ENCODE data around the gene TEX11. TPM values are rescaled to one million over a fixed set of nuclear protein-coding genes. Genes with fewer than 3 reads are reported as not detected.
"Not testable (repeated sequence)": the region's sequence is repeated elsewhere in the genome, so short reads cannot be mapped to it uniquely, and the experiment has no call there.

The TEX11 gene
- total RNA-seq, 4 donors from 2014 or later = not detected

DNA sequence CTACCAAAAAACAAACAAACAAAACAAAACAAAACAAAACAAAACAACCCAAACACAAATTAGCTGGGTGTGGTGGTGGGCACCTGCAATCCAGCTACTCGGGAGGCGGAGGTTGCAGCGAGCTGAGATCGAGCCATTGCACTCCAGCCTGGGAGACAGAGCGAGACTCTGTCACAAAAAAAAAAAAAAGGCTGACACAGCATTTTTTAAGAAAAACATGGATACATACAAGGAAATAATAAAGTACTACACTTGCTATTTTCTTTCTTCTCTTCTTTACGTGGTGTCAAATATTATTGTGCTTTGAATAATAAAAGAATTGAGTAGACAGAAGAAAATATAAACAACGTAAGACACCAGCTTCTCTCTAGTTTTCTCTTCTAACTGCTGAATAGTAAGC is 73.9 kb downstream of the TEX11 start:
- Histone ChIP-seq H3K9me3 (no peaks in the 10 kb centered on the region), H3K4me1 (no peaks in the 10 kb centered on the region), H3K27me3 (no peaks in the 10 kb centered on the region), H3K27ac (no peak overlapping the region), H3K4me3 (no peak overlapping the region), H3K36me3 (no peaks in the 10 kb centered on the region)
- 91% methylated on average over 7 of the region's 7 CpGs for WGBS
- TF ChIP-seq EP300 (IDR thresholded peaks at IDR 0.05) (no peak), POLR2AphosphoS5 (IDR thresholded peaks at IDR 0.05) (no peak), POLR2A (IDR thresholded peaks at IDR 0.05) (no peak)
- TF ChIP-seq, protein P1, sequence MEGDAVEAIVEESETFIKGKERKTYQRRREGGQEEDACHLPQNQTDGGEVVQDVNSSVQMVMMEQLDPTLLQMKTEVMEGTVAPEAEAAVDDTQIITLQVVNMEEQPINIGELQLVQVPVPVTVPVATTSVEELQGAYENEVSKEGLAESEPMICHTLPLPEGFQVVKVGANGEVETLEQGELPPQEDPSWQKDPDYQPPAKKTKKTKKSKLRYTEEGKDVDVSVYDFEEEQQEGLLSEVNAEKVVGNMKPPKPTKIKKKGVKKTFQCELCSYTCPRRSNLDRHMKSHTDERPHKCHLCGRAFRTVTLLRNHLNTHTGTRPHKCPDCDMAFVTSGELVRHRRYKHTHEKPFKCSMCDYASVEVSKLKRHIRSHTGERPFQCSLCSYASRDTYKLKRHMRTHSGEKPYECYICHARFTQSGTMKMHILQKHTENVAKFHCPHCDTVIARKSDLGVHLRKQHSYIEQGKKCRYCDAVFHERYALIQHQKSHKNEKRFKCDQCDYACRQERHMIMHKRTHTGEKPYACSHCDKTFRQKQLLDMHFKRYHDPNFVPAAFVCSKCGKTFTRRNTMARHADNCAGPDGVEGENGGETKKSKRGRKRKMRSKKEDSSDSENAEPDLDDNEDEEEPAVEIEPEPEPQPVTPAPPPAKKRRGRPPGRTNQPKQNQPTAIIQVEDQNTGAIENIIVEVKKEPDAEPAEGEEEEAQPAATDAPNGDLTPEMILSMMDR (IDR thresholded peaks at IDR 0.05) = no peak
- DNase-seq (ENCODE audit: low spot score in 2 of 2) = no peak

DNA sequence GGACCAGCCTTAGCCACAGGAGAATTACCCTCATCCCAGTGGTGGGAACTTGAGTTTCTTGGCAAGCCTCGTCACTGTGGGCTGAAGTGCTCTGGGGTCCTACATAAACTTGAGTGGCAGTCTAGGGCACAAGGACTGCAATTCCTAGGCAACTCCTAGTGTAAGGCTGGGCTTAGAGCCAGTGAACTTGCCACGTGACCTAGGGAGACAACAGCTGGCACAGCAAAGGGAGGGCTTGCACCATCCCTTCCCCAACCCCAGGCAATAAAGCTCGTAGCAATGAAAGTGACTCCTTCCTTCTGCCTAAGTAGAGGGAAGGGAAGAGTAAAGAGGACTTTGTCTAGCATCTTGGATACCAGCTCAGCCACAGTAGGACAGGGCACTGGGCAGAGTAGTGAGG is 81.8 kb downstream of the TEX11 start:
- no peak overlapping the region for H3K27ac ChIP-seq
- DNase-seq (ENCODE audit: low spot score in 2 of 2) = no peak
- no peaks in the 10 kb centered on the region for H3K4me1 ChIP-seq
- TF ChIP-seq, protein P1 (IDR thresholded peaks at IDR 0.05) = no peak
- no peak for TF ChIP-seq EP300 (IDR thresholded peaks at IDR 0.05)
- no peak for TF ChIP-seq POLR2A (IDR thresholded peaks at IDR 0.05)
- TF ChIP-seq POLR2AphosphoS5 (IDR thresholded peaks at IDR 0.05) = no peak
- no peaks in the 10 kb centered on the region for H3K36me3 ChIP-seq
- H3K27me3 ChIP-seq = no peaks in the 10 kb centered on the region
- H3K4me3 ChIP-seq = no peak overlapping the region
- H3K9me3 ChIP-seq = no peaks in the 10 kb centered on the region
- WGBS = 48% methylated on average over 3 of the region's 3 CpGs

DNA sequence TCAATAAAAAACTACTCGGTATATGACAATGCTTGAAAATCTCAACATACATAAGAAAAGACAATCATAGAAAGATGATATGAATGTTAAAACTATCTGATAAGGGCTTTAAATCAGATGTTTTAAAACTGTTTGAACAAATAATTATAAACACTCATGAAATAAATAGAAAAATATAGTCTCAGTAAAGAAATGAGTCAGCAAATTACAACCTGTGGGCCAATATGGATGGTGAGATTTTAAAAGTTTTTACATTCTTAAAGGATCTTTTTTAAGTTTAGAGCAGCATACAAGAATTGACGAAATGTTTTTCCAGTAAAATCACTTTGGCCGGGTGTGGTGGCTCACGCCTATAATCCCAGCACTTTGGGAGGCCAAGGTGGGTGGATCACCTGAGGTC is 83.1 kb downstream of the TEX11 start:
- no peak for TF ChIP-seq POLR2AphosphoS5 (IDR thresholded peaks at IDR 0.05)
- TF ChIP-seq, protein P1 (IDR thresholded peaks at IDR 0.05) = no peak
- no peak for TF ChIP-seq POLR2A (IDR thresholded peaks at IDR 0.05)
- no peak for TF ChIP-seq EP300 (IDR thresholded peaks at IDR 0.05)
- no peaks in the 10 kb centered on the region for H3K27me3 ChIP-seq
- DNase-seq (ENCODE audit: low spot score in 2 of 2) = no peak
- H3K4me1 ChIP-seq = no peaks in the 10 kb centered on the region
- 83% methylated on average over 4 of the region's 4 CpGs for WGBS
- H3K36me3 ChIP-seq = no peaks in the 10 kb centered on the region
- no peak overlapping the region for H3K27ac ChIP-seq
- no peaks in the 10 kb centered on the region for H3K9me3 ChIP-seq
- no peak overlapping the region for H3K4me3 ChIP-seq

DNA sequence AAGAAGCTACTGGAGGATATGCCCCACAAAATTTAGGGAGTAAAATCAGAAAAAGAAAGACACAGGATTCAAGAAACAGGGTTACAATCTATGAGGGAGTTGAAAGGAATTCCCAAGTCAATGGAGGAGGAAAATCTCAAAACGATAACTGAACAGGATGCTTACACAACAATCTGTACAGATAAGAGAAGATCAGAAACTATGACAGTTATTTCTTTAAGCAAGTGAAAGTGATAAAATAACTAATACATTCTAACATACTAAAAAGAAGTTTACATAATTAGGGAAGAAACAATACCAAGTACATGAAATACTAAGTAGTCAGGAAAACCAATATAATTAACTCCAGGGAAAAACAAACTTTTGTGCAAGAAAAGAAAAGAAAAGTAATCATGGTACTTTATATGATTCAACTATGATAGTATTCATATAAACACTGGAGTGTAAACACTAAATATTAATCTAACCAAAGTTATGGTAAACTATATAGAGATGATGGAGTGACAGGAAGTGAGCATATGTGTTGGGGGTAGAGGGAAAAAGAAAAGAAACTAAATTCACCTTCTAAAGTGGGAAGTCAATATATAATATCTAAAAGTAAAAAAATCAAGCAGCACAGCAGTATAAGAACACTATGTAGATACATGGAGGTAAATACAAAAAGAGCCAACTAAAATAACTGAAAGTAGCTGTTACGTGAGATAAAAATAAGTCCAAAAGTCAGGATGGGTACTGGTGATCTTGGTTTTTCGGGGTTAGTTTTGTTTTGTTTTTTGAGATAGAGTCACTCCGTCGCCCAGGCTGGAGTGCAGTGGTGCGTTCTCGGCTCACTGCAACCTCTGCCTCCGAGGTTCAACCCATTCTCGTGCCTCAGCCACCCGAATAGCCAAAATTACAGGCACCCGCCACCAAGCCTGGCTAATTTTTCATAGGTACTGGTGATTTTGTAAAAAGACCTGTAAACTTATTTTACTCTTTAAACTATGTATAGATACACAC is 99.3 kb downstream of the TEX11 start:
- Histone ChIP-seq H3K27me3 (no peaks in the 10 kb centered on the region), H3K9me3 (no peaks in the 10 kb centered on the region), H3K36me3 (no peaks in the 10 kb centered on the region), H3K4me1 (no peaks in the 10 kb centered on the region), H3K27ac (no peak overlapping the region), H3K4me3 (no peak overlapping the region)
- WGBS = 83% methylated on average over 11 of the region's 11 CpGs
- no peak for TF ChIP-seq EP300 (IDR thresholded peaks at IDR 0.05)
- TF ChIP-seq POLR2A (IDR thresholded peaks at IDR 0.05) = no peak
- TF ChIP-seq, protein P1 (IDR thresholded peaks at IDR 0.05) = no peak
- no peak for TF ChIP-seq POLR2AphosphoS5 (IDR thresholded peaks at IDR 0.05)
- no peak for DNase-seq (ENCODE audit: low spot score in 2 of 2)

DNA sequence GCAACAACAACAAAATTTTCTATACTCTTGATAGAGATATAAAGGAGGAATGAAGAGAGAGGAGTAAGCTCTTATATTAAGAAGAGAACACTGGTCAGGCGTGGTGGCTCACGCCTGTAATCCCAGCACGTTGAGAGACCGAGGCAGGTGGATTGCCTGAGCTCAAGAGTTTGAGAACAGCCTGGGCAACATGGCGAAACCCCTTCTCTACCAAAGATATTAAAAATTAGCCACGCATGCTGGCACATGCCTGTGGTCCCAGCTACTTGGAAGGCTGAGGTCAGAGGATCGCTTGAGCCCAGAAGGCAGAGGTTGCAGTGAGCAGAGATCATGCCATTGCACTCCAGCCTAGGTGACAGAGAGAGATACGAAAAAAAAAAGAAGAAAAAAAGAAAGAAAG is 102.4 kb downstream of the TEX11 start:
- 82% methylated on average over 8 of the region's 8 CpGs for WGBS
- Histone ChIP-seq H3K9me3 (no peaks in the 10 kb centered on the region), H3K4me1 (no peaks in the 10 kb centered on the region), H3K36me3 (no peaks in the 10 kb centered on the region), H3K27ac (no peak overlapping the region), H3K4me3 (no peak overlapping the region), H3K27me3 (no peaks in the 10 kb centered on the region)
- TF ChIP-seq POLR2A (IDR thresholded peaks at IDR 0.05) = no peak
- TF ChIP-seq, protein P1 (IDR thresholded peaks at IDR 0.05) = no peak
- TF ChIP-seq POLR2AphosphoS5 (IDR thresholded peaks at IDR 0.05) = no peak
- no peak for TF ChIP-seq EP300 (IDR thresholded peaks at IDR 0.05)
- no peak for DNase-seq (ENCODE audit: low spot score in 2 of 2)

DNA sequence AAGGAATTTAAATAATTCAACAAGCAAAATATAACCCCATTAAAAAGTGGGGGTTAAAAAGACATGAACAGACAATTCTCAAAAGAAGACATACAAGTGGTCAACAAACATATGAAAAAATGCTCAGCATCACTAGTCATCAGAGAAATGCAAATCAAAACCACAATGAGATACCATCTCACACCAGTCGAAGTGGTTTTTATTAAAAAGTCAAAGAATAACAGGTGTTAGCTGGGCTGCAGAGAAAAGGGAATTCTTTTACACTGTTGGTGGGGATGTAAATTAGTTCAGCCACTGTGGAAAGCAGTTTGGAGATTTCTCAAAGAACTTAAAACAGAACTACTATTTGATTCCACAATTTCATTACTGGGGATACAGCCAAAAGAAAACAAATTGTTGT is 111.8 kb downstream of the TEX11 start:
- H3K27me3 ChIP-seq; H3K4me1 ChIP-seq; H3K36me3 ChIP-seq; H3K9me3 ChIP-seq; DNase-seq (ENCODE audit: low spot score in 2 of 2); H3K27ac ChIP-seq; H3K4me3 ChIP-seq: not testable (repeated sequence)
- WGBS = 36% methylated on average over 1 of the region's 1 CpG

Measured in suprapubic skin (tissue), 4 donors.